Lower leg skin (tissue), 4 donors: ENCODE measurements around the gene PROM1. TPM values are rescaled to one million over a fixed set of nuclear protein-coding genes. Genes with fewer than 3 reads are reported as not detected.
A peak's percentile ranks its signal among the peaks of the same experiment; 100 is the strongest.

Source experiments
- DNase-seq, 2 donors: peaks; one replicate each; pipeline ENCODE4 v3.0.0-alpha.2; 2019; ENCODE audit warnings: low spot score in 2 of 2
- H3K4me3 ChIP-seq: fragments of 200-600 bp; sonication (generic); 2 replicates; pipeline ENCODE4 v1.5.1; 2017; ENCODE audit warnings: mild to moderate bottlenecking, low read depth; ENCODE audit not compliant: poor library complexity, severe bottlenecking
- POLR2A ChIP-seq, 2 donors: fragments of 450-650 bp; IDR thresholded peaks; one replicate each; pipeline ENCODE4 v1.6.1; 2016 to 2017; ENCODE audit warnings: antibody characterized with exemption in 2 of 2, mild to moderate bottlenecking in 1 of 2, moderate library complexity in 1 of 2
- WGBS, 2 donors: methylation state at CpG; one replicate each; pipeline ENCODE4 v1.1.5; 2018; 5-methylcytosine and 5-hydroxymethylcytosine counted together
- intact Hi-C: fragments of 100-400 bp; cut with DNase I; formaldehyde crosslinking; loops from one replicate; pipeline ENCODE4 v1.15.0; 2023; ENCODE audit warnings: low total_unique reads
- total RNA-seq, 4 donors: library from RNA; depleted of rRNA; stranded (reverse); fragments of >200 nt; gene quantifications; one replicate each; pipeline ENCODE4 v1.1.0, GENCODE V29; 2016
- TF ChIP-seq, protein P1 (sequence below), 3 donors: fragments of 450-650 bp; IDR thresholded peaks; one replicate each; pipeline ENCODE4 v1.5.1; 2016; ENCODE audit warnings: antibody characterized with exemption in 3 of 3, mild to moderate bottlenecking in 3 of 3, moderate library complexity in 2 of 3

PROM1 gene
- total RNA-seq, 4 donors from 2014 or later, result 1.3 to 7.6 (median 2.9) TPM

DNA sequence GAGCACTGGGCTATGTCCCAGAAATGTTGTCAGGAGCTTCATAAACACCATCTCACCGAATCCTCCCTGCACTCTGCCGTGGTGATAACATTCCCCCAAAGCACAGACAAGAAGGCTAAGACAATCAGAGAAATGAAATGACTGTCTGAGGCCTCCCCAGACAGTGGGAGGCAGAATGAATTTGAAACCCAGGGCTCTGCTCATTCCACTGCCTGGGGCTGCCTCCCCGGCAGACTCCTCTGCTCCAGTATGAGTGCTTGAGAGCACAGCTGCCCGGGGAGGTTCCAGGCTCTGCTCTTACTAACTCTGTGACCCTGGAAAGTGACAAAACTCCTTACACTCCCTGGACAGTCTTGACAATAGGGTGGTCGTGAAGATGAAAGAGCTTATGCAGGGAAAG is 154.9 kb downstream of the PROM1 start:
- intact Hi-C loops, result no loop called here
- WGBS, 2 donors, result 67 to 75% methylated on average over 5 of the region's 5 CpGs

DNA sequence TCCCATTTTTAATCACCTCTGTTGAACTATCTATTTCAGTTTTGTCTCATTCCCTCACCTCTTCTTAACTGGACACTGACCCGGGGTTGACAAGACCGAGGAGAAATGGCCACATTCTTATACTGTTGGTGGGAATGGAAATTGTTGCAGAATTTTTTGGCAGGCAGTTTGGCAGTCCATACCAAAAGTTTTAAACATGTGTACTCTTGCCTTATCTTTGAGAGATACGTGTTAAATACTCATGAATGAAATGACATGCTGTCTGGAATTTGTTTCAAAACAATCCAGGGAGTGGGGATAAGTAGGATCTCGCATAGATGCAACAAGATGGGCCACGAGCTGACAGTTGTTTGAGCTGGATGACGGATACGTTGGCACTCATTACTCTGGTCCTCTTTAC is 157.3 kb downstream of the PROM1 start:
- WGBS, 2 donors, result 49 to 51% methylated on average over 7 of the region's 7 CpGs
- TF ChIP-seq, protein P1, sequence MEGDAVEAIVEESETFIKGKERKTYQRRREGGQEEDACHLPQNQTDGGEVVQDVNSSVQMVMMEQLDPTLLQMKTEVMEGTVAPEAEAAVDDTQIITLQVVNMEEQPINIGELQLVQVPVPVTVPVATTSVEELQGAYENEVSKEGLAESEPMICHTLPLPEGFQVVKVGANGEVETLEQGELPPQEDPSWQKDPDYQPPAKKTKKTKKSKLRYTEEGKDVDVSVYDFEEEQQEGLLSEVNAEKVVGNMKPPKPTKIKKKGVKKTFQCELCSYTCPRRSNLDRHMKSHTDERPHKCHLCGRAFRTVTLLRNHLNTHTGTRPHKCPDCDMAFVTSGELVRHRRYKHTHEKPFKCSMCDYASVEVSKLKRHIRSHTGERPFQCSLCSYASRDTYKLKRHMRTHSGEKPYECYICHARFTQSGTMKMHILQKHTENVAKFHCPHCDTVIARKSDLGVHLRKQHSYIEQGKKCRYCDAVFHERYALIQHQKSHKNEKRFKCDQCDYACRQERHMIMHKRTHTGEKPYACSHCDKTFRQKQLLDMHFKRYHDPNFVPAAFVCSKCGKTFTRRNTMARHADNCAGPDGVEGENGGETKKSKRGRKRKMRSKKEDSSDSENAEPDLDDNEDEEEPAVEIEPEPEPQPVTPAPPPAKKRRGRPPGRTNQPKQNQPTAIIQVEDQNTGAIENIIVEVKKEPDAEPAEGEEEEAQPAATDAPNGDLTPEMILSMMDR (IDR thresholded peaks at IDR 0.05), result no peak
- no peak for TF ChIP-seq POLR2A (IDR thresholded peaks at IDR 0.05)
- H3K4me3 ChIP-seq, result no peak overlapping the region
- intact Hi-C loops, result no loop called here
- DNase-seq, result no peak

More for the DNA sequence above, 154.9 kb downstream of the PROM1 start:
- TF ChIP-seq, protein P1 (IDR thresholded peaks at IDR 0.05), result no peak
- no peak for TF ChIP-seq POLR2A (IDR thresholded peaks at IDR 0.05)
- no peak overlapping the region for H3K4me3 ChIP-seq
- DNase-seq, result no peak

DNA sequence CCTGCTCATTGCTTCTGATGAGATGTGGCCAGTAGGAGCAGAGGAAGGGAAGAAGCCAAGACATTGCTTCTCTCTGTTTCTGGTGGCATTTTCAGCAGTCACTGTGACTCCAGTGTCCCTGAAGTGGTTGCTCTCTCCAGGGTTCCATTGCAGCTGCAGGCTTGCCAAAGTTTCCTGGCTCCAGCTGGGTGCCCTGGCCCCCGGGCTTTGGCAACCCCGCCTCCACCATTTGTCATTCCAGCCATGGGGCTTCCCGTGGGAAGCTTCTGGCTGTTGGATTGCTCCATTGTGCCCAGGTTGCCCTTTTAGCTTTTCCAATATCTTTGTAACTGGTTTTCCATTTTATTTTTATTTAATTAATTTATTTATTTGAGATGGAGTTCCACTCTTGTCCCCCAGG is 158.0 kb downstream of the PROM1 start:
- WGBS, 2 donors, result 32 to 49% methylated on average over 3 of the region's 3 CpGs
- DNase-seq, result no peak
- intact Hi-C loops, result no loop called here
- TF ChIP-seq, protein P1 (IDR thresholded peaks at IDR 0.05), result no peak
- no peak for TF ChIP-seq POLR2A (IDR thresholded peaks at IDR 0.05)
- H3K4me3 ChIP-seq, result no peak overlapping the region

DNA sequence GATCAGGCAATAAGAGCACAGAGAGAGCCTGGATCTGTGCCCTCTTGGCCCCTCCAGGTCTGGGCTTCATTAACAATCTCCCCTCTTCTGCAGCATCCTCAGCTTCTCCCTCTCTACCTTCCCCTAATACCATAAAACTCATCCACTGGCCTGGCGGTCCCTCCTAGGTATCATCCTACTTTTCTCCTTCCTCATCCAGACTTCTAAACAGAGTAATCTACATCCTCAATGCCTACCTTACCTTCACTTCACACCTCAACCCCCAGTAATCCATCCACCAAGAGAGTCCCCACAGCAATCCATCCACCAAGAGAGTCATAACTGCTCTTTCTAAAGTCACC is 162.3 kb downstream of the PROM1 start:
- H3K4me3 ChIP-seq, result no peak overlapping the region
- DNase-seq, result no peak
- WGBS, 2 donors, result 92 to 97% methylated on average over 1 of the region's 1 CpG
- no peak for TF ChIP-seq POLR2A (IDR thresholded peaks at IDR 0.05)
- TF ChIP-seq, protein P1 (IDR thresholded peaks at IDR 0.05), result no peak
- intact Hi-C loops, result no loop called here

DNA sequence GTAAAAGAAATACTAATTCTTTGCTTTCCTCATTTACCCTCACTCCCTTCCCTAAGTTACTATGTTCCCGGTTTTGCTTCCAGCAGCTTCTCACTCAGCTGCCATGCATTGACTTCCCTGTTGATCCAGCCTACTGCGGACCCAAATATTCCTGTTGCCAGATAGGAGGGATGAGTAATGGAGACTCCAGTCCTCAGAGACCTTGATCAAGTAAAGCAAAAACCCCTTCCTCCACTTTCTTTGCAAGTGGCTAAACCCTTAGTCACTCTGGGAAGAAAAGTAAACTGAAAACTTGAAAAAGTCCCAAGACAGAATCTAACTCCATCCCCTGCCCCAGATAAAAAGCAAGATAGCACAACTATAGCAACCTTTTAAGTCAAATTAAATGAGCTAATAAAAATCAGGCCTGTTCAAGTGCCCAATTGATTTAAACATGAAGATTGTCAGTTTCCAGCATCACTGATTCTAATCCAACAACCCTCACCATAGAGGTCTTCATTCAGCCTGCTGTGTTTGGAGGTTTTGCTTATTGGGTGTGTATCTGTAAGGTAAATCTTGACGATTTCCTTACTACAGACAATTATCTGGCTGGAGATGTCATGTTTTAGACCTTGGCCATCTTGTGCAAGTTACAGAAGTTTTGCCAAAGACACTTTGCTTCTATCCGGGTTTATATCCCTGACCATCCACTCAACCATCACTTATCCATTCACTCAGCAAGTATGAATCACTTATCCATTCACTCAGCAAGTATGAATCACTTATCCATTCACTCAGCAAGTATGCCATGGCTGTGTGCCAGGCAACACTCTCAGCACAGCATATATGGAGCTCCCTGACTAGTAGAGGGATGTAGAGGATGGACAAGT is 162.9 kb downstream of the PROM1 start:
- peak; percentile 80 to 91 for DNase-seq
- intact Hi-C loops, result no loop called here
- no peak overlapping the region for H3K4me3 ChIP-seq
- TF ChIP-seq, protein P1 (IDR thresholded peaks at IDR 0.05), result no peak
- no peak for TF ChIP-seq POLR2A (IDR thresholded peaks at IDR 0.05)
- WGBS, 2 donors, result 46 to 55% methylated on average over 4 of the region's 4 CpGs
